ENCODE measurements around the gene MRPL34.

GRCh38 chr19:17337675-17338432 is 32.2 kb downstream of the MRPL34 start:
- no peak for TF ChIP-seq POLR2AphosphoS5 (IDR thresholded peaks at IDR 0.05; ENCODE audit: low read depth, low read length)
- TF ChIP-seq, protein P1, sequence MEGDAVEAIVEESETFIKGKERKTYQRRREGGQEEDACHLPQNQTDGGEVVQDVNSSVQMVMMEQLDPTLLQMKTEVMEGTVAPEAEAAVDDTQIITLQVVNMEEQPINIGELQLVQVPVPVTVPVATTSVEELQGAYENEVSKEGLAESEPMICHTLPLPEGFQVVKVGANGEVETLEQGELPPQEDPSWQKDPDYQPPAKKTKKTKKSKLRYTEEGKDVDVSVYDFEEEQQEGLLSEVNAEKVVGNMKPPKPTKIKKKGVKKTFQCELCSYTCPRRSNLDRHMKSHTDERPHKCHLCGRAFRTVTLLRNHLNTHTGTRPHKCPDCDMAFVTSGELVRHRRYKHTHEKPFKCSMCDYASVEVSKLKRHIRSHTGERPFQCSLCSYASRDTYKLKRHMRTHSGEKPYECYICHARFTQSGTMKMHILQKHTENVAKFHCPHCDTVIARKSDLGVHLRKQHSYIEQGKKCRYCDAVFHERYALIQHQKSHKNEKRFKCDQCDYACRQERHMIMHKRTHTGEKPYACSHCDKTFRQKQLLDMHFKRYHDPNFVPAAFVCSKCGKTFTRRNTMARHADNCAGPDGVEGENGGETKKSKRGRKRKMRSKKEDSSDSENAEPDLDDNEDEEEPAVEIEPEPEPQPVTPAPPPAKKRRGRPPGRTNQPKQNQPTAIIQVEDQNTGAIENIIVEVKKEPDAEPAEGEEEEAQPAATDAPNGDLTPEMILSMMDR (IDR thresholded peaks at IDR 0.05), result no peak
